Tibial artery (tissue), 4 donors: ENCODE results near the gene TLR7.

ENCODE experiments used
- DNase-seq, 2 donors: peaks; one replicate each; pipeline ENCODE4 v3.0.0-alpha.2; 2019
- H3K27ac ChIP-seq, 2 donors: fragments of 200-600 bp; sonication (generic) in 1 of 2; 1 replicate in 1 of 2; 2 replicates in 1 of 2; pipeline ENCODE4 v1.5.1; 2018 to 2019; ENCODE audit warnings: mild to moderate bottlenecking in 1 of 2
- H3K27me3 ChIP-seq, 2 donors: fragments of 200-600 bp; sonication (generic) in 1 of 2; one replicate each; pipeline versions ENCODE4 v1.5.1 to v1.6.0; 2016 to 2019
- H3K36me3 ChIP-seq, 3 donors: fragments of 200-600 bp; sonication (generic) in 2 of 3; one replicate each; pipeline ENCODE4 v1.5.1; 2016 to 2019; ENCODE audit warnings: mild to moderate bottlenecking in 2 of 3
- H3K4me1 ChIP-seq, 4 donors: fragments of 200-600 bp; sonication (generic) in 2 of 4; 1 replicate in 3 of 4; 2 replicates in 1 of 4; pipeline ENCODE4 v1.5.1; 2016 to 2019
- H3K4me3 ChIP-seq, 2 donors: fragments of 200-600 bp; sonication (generic) in 1 of 2; 1 replicate in 1 of 2; 2 replicates in 1 of 2; pipeline ENCODE4 v1.5.1; 2018 to 2019; ENCODE audit warnings: mild to moderate bottlenecking in 2 of 2
- H3K9me3 ChIP-seq, 3 donors: fragments of 200-600 bp; sonication (generic) in 1 of 3; one replicate each; pipeline ENCODE4 v1.5.1; 2016 to 2019
- intact Hi-C: fragments of 100-400 bp; cut with DNase I; formaldehyde crosslinking; loops from one replicate; pipeline ENCODE4 v1.15.0; 2023; ENCODE audit warnings: low total_unique reads
- TF ChIP-seq, protein P1 (sequence below), 2 experiments: fragments of 200-600 bp in 1 of 2; fragments of 450-650 bp in 1 of 2; IDR thresholded peaks; one replicate each; pipeline ENCODE4 v1.5.1; 2017 to 2019; ENCODE audit warnings: antibody characterized with exemption in 2 of 2, mild to moderate bottlenecking in 1 of 2, moderate library complexity in 1 of 2

Gene TLR7

DNA sequence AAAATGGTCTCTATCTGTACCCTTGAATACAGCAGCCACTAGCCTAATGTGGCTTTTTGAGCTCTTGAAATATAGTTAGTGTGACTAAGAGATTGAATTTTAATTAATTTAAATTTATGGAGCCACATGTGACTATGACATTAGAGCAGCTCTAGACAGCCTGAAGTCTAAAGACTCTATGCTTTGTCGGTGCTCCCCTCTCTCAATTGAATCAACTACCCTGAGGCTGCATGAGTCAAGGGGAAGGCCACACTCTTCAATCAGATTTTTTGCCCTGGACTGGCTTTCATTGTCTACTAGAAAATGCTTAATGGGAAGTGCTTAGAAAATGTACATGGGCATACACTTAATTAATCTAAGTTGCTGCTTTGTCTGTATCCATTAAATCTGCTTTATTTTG lies 11.7 kb downstream of the TLR7 start:
- no peak overlapping the region for H3K4me3 ChIP-seq
- no peaks in the 10 kb centered on the region for H3K4me1 ChIP-seq
- H3K27ac ChIP-seq, result no peak overlapping the region
- H3K9me3 ChIP-seq, result no peaks in the 10 kb centered on the region
- TF ChIP-seq, protein P1, sequence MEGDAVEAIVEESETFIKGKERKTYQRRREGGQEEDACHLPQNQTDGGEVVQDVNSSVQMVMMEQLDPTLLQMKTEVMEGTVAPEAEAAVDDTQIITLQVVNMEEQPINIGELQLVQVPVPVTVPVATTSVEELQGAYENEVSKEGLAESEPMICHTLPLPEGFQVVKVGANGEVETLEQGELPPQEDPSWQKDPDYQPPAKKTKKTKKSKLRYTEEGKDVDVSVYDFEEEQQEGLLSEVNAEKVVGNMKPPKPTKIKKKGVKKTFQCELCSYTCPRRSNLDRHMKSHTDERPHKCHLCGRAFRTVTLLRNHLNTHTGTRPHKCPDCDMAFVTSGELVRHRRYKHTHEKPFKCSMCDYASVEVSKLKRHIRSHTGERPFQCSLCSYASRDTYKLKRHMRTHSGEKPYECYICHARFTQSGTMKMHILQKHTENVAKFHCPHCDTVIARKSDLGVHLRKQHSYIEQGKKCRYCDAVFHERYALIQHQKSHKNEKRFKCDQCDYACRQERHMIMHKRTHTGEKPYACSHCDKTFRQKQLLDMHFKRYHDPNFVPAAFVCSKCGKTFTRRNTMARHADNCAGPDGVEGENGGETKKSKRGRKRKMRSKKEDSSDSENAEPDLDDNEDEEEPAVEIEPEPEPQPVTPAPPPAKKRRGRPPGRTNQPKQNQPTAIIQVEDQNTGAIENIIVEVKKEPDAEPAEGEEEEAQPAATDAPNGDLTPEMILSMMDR (IDR thresholded peaks at IDR 0.05), result no peak
- intact Hi-C loops, result no loop called here
- no peak for DNase-seq
- no peaks in the 10 kb centered on the region for H3K36me3 ChIP-seq
- H3K27me3 ChIP-seq, result no peaks in the 10 kb centered on the region

DNA sequence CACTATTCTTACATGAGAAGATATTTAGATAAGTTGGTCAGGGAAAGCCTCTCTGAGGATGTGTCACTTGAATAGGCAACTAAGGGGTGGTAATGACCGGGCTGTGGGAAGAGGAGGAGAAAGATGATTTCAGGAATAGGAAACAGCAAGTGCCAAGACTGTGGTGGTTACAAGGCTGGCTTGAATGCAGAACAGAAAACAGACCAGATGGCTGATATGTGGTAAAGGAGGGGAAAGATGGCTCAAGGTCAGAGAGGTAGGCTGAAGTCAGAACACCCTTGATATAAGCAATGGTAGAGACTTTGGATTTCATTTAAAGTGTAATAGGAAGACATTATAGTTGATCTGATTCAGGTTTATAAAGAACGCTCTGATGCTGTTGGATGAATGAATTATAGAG lies 15.0 kb downstream of the TLR7 start:
- Histone ChIP-seq H3K4me1 (no peaks in the 10 kb centered on the region), H3K27ac (no peak overlapping the region), H3K4me3 (no peak overlapping the region), H3K9me3 (no peaks in the 10 kb centered on the region), H3K36me3 (no peaks in the 10 kb centered on the region), H3K27me3 (no peaks in the 10 kb centered on the region)
- TF ChIP-seq, protein P1 (IDR thresholded peaks at IDR 0.05), result no peak
- intact Hi-C loops, result no loop called here
- no peak for DNase-seq

DNA sequence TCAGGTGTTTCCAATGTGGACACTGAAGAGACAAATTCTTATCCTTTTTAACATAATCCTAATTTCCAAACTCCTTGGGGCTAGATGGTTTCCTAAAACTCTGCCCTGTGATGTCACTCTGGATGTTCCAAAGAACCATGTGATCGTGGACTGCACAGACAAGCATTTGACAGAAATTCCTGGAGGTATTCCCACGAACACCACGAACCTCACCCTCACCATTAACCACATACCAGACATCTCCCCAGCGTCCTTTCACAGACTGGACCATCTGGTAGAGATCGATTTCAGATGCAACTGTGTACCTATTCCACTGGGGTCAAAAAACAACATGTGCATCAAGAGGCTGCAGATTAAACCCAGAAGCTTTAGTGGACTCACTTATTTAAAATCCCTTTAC lies 18.6 kb downstream of the TLR7 start:
- Histone ChIP-seq H3K9me3 (no peaks in the 10 kb centered on the region), H3K27ac (no peak overlapping the region), H3K36me3 (no peaks in the 10 kb centered on the region), H3K4me3 (no peak overlapping the region), H3K4me1 (no peaks in the 10 kb centered on the region), H3K27me3 (no peaks in the 10 kb centered on the region)
- TF ChIP-seq, protein P1 (IDR thresholded peaks at IDR 0.05), result no peak
- intact Hi-C loops, result no loop called here
- no peak for DNase-seq

- no peaks in the 10 kb centered on the region for H3K4me1 ChIP-seq
- intact Hi-C loops, result no loop called here
- no peak for DNase-seq
- no peaks in the 10 kb centered on the region for H3K9me3 ChIP-seq
- no peak overlapping the region for H3K27ac ChIP-seq
- TF ChIP-seq, protein P1 (IDR thresholded peaks at IDR 0.05), result no peak
- H3K36me3 ChIP-seq, result no peaks in the 10 kb centered on the region
- no peak overlapping the region for H3K4me3 ChIP-seq
- H3K27me3 ChIP-seq, result no peaks in the 10 kb centered on the region
These were observed 19.7 kb downstream of the TLR7 start for GRCh38 chrX:12886545-12886944.

DNA sequence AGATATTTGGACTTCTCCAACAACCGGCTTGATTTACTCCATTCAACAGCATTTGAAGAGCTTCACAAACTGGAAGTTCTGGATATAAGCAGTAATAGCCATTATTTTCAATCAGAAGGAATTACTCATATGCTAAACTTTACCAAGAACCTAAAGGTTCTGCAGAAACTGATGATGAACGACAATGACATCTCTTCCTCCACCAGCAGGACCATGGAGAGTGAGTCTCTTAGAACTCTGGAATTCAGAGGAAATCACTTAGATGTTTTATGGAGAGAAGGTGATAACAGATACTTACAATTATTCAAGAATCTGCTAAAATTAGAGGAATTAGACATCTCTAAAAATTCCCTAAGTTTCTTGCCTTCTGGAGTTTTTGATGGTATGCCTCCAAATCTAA lies 20.3 kb downstream of the TLR7 start:
- Histone ChIP-seq H3K4me3 (no peak overlapping the region), H3K27me3 (no peaks in the 10 kb centered on the region), H3K4me1 (no peaks in the 10 kb centered on the region), H3K27ac (no peak overlapping the region), H3K9me3 (no peaks in the 10 kb centered on the region), H3K36me3 (no peaks in the 10 kb centered on the region)
- no peak for DNase-seq
- intact Hi-C loops, result no loop called here
- TF ChIP-seq, protein P1 (IDR thresholded peaks at IDR 0.05), result no peak

- intact Hi-C loops, result no loop called here
These were observed 20.9 kb downstream of the TLR7 start for GRCh38 chrX:12887767-12888166.

More at GRCh38 chrX:12887767-12888166, 20.9 kb downstream of the TLR7 start:
- TF ChIP-seq, protein P1 (IDR thresholded peaks at IDR 0.05), result no peak
- Histone ChIP-seq H3K4me1 (no peaks in the 10 kb centered on the region), H3K27me3 (no peaks in the 10 kb centered on the region), H3K4me3 (no peak overlapping the region), H3K36me3 (no peaks in the 10 kb centered on the region), H3K9me3 (no peaks in the 10 kb centered on the region), H3K27ac (no peak overlapping the region)
- DNase-seq, result no peak
